ENCODE results near the gene FHIT.

The FHIT gene

GRCh38 chr3:60523536-60523935 lies 727.7 kb downstream of the FHIT start:
- no peak for DNase-seq (ENCODE audit: low read depth in 2 of 3, low spot score in 1 of 3)

- DNase-seq (ENCODE audit: low read depth in 2 of 3, low spot score in 1 of 3), result no peak
These were observed 734.1 kb downstream of the FHIT start for GRCh38 chr3:60517134-60517533.

GRCh38 chr3:60514866-60515265 lies 736.4 kb downstream of the FHIT start:
- DNase-seq (ENCODE audit: low read depth in 2 of 3, low spot score in 1 of 3), result no peak

- DNase-seq (ENCODE audit: low read depth in 2 of 3, low spot score in 1 of 3), result no peak
These were observed 737.1 kb downstream of the FHIT start for GRCh38 chr3:60514085-60514649.

GRCh38 chr3:60513241-60513640 lies 738.0 kb downstream of the FHIT start:
- DNase-seq (ENCODE audit: low read depth in 2 of 3, low spot score in 1 of 3), result no peak

GRCh38 chr3:60512506-60512905 lies 738.7 kb downstream of the FHIT start:
- DNase-seq (ENCODE audit: low read depth in 2 of 3, low spot score in 1 of 3), result no peak

- DNase-seq (ENCODE audit: low read depth in 2 of 3, low spot score in 1 of 3), result no peak
These were observed 741.8 kb downstream of the FHIT start for GRCh38 chr3:60509471-60509870.

- DNase-seq (ENCODE audit: low read depth in 2 of 3, low spot score in 1 of 3), result no peak
These were observed 746.3 kb downstream of the FHIT start for GRCh38 chr3:60504827-60505457.

GRCh38 chr3:60501314-60501713 lies 749.9 kb downstream of the FHIT start:
- no peak for DNase-seq (ENCODE audit: low read depth in 2 of 3, low spot score in 1 of 3)

GRCh38 chr3:60497902-60498301 lies 753.4 kb downstream of the FHIT start:
- no peak for DNase-seq (ENCODE audit: low read depth in 2 of 3, low spot score in 1 of 3)

- no peak for DNase-seq (ENCODE audit: low read depth in 2 of 3, low spot score in 1 of 3)
These were observed 760.3 kb downstream of the FHIT start for GRCh38 chr3:60490992-60491391.

GRCh38 chr3:60475096-60475495 lies 776.2 kb downstream of the FHIT start:
- DNase-seq (ENCODE audit: low read depth in 2 of 3, low spot score in 1 of 3), result no peak

GRCh38 chr3:60469481-60469880 lies 781.8 kb downstream of the FHIT start:
- DNase-seq (ENCODE audit: low read depth in 2 of 3, low spot score in 1 of 3), result no peak

- DNase-seq (ENCODE audit: low read depth in 2 of 3, low spot score in 1 of 3), result no peak
These were observed 787.6 kb downstream of the FHIT start for GRCh38 chr3:60463685-60464084.

- no peak for DNase-seq (ENCODE audit: low read depth in 2 of 3, low spot score in 1 of 3)
These were observed 790.0 kb downstream of the FHIT start for GRCh38 chr3:60461267-60461666.

- DNase-seq (ENCODE audit: low read depth in 2 of 3, low spot score in 1 of 3), result no peak
These were observed 795.1 kb downstream of the FHIT start for GRCh38 chr3:60456180-60456579.

- no peak for DNase-seq (ENCODE audit: low read depth in 2 of 3, low spot score in 1 of 3)
These were observed 797.9 kb downstream of the FHIT start for GRCh38 chr3:60453326-60453725.

- DNase-seq (ENCODE audit: low read depth in 2 of 3, low spot score in 1 of 3), result no peak
These were observed 802.6 kb downstream of the FHIT start for GRCh38 chr3:60448696-60449095.

GRCh38 chr3:60445446-60445845 lies 805.8 kb downstream of the FHIT start:
- DNase-seq (ENCODE audit: low read depth in 2 of 3, low spot score in 1 of 3), result no peak

- DNase-seq (ENCODE audit: low read depth in 2 of 3, low spot score in 1 of 3), result no peak
These were observed 806.3 kb downstream of the FHIT start for GRCh38 chr3:60444898-60445437.

- DNase-seq (ENCODE audit: low read depth in 2 of 3, low spot score in 1 of 3), result no peak
These were observed 810.4 kb downstream of the FHIT start for GRCh38 chr3:60440869-60441268.

GRCh38 chr3:60435941-60436650 lies 815.2 kb downstream of the FHIT start:
- DNase-seq (ENCODE audit: low read depth in 2 of 3, low spot score in 1 of 3), result no peak

All from stimulated activated CD4-positive, alpha-beta T cell treated with anti-CD3 and anti-CD28 coated beads, Interleukin-12 subunit alpha, Interleukin-12 subunit beta, amount 100 ng/mL, for 48 hours (primary cell).